HepG2 (cell line): ENCODE measurements around the gene FOXE3. TPM values are rescaled to one million over a fixed set of nuclear protein-coding genes. Genes with fewer than 3 reads are reported as not detected.
A peak's percentile ranks its signal among the peaks of the same experiment; 100 is the strongest.

ENCODE experiments used
- ATAC-seq: fragments of 200-7000 bp; cut with Tn5 transposase; 3 replicates; pipeline ENCODE4 v1.9.1; 2020; ENCODE audit warnings: mild to moderate bottlenecking, moderate library complexity
- BruUV-seq: library from RNA; stranded (reverse); fragments of 400-500 nt; replicated peaks from 2 replicates; lab custom pipeline; 2021; lab: Mats Ljungman, UMichigan
- CTCF ChIA-PET: fragments of 300-600 bp; formaldehyde crosslinking; extraction: SDS; loops from one replicate; lab custom pipeline; 2021; ENCODE audit warnings: low total read pairs, inconsistent platforms, low intra/inter-chr PET ratio; lab: Yijun Ruan, JAX
- POLR2A ChIA-PET: fragments of 350-600 bp; sonication (Branson Sonifier 250); formaldehyde crosslinking; loops from one replicate; lab custom pipeline; 2020; ENCODE audit warnings: antibody characterized with exemption, inconsistent platforms; lab: Yijun Ruan, JAX
- DNase-seq: peaks from one replicate; pipeline ENCODE4 v3.0.0-alpha.2; 2015; ENCODE audit warnings: low spot score
- FAIRE-seq: peaks from 3 replicates; lab custom pipeline; 2011; peaks lifted over from hg19 to GRCh38; lab: Jason Lieb, UNC
- H2AFZ ChIP-seq: one replicate; pipeline ENCODE4 v1.6.1; 2011; ENCODE audit warnings: low read length, inconsistent platforms
- H3K27ac ChIP-seq: fragments of 300-600 bp; 3 replicates; pipeline ENCODE4 v1.8.0; 2011; ENCODE audit warnings: mixed run types, mild to moderate bottlenecking, mixed read lengths, low read length, inconsistent platforms; ENCODE audit not compliant: insufficient read depth; ENCODE audit errors: extremely low read length
- H3K27me3 ChIP-seq, 2 experiments: fragments of 200-600 bp in 1 of 2; 2 replicates in 1 of 2; 3 replicates in 1 of 2; pipeline versions ENCODE4 v1.6.0 to v1.8.0; 2011; ENCODE audit warnings: low read length in 2 of 2, mild to moderate bottlenecking in 2 of 2, moderate library complexity in 2 of 2, inconsistent platforms in 1 of 2; ENCODE audit not compliant: insufficient read depth in 2 of 2, control insufficient read depth in 1 of 2
- H3K36me3 ChIP-seq, 2 experiments: fragments of 200-600 bp in 1 of 2; replicated peaks in 1 of 2; 2 replicates in 1 of 2; 3 replicates in 1 of 2; pipeline versions ENCODE4 v1.5.1 to v1.8.0; 2011; ENCODE audit warnings: low read length in 2 of 2, inconsistent platforms in 1 of 2; ENCODE audit not compliant: insufficient read depth in 2 of 2, control insufficient read depth in 1 of 2
- H3K4me1 ChIP-seq: 2 replicates; pipeline ENCODE4 v1.5.1; 2012; ENCODE audit warnings: low read length, inconsistent platforms; ENCODE audit not compliant: insufficient read depth
- H3K4me2 ChIP-seq: 2 replicates; pipeline ENCODE4 v1.6.0; 2011; ENCODE audit warnings: low read depth, low read length, inconsistent platforms
- H3K4me3 ChIP-seq, 3 experiments: fragments of 200-600 bp in 1 of 3; sonication (generic), shearing (Covaris generic) in 1 of 3; replicated peaks in 1 of 3; 2 replicates each; pipeline ENCODE4 v1.5.1; 2011 to 2016; ENCODE audit warnings: low read length in 3 of 3, inconsistent platforms in 2 of 3, low read depth in 2 of 3, mild to moderate bottlenecking in 2 of 3, control low read depth in 1 of 3, mixed read lengths in 1 of 3; ENCODE audit not compliant: insufficient read depth in 1 of 3
- H3K79me2 ChIP-seq: one replicate; pipeline ENCODE4 v1.6.1; 2011; ENCODE audit warnings: low read length, inconsistent platforms; ENCODE audit not compliant: insufficient read depth
- H3K9ac ChIP-seq: 2 replicates; pipeline ENCODE4 v1.6.0; 2011; ENCODE audit warnings: mild to moderate bottlenecking, low read depth, low read length, inconsistent platforms; ENCODE audit not compliant: insufficient read depth
- H3K9me3 ChIP-seq: 2 replicates; pipeline ENCODE4 v1.5.1; 2012; ENCODE audit warnings: mild to moderate bottlenecking, low read length
- H4K20me1 ChIP-seq: 2 replicates; pipeline ENCODE4 v1.6.0; 2011; ENCODE audit warnings: inconsistent platforms, mild to moderate bottlenecking, low read length, moderate library complexity; ENCODE audit not compliant: insufficient read depth
- HMG20A ChIP-seq: IDR thresholded peaks from 2 replicates; pipeline ENCODE4 v1.6.1; 2016; ENCODE audit warnings: borderline replicate concordance
- USF2 ChIP-seq, 2 experiments: sonication (generic) in 1 of 2; formaldehyde crosslinking in 1 of 2; IDR thresholded peaks; 2 replicates each; pipeline versions ENCODE4 v1.5.1 to v1.6.1; 2011 to 2020; ENCODE audit warnings: borderline replicate concordance in 1 of 2, low read depth in 1 of 2, low read length in 1 of 2, mild to moderate bottlenecking in 1 of 2, missing genetic modification reagents in 1 of 2, moderate library complexity in 1 of 2
- ZBTB10 ChIP-seq: sonication (generic); formaldehyde crosslinking; IDR thresholded peaks from 2 replicates; pipeline ENCODE4 v1.4.0; 2020; ENCODE audit warnings: missing genetic modification reagents, borderline replicate concordance
- ZNF205 ChIP-seq: IDR thresholded peaks from 2 replicates; pipeline ENCODE4 v1.6.1; 2018; ENCODE audit warnings: missing biosample characterization, missing genetic modification reagents
- ZNF331 ChIP-seq: sonication (generic); formaldehyde crosslinking; IDR thresholded peaks from 2 replicates; pipeline ENCODE4 v1.4.0; 2020; ENCODE audit warnings: missing genetic modification reagents
- ZNF510 ChIP-seq: sonication (generic); formaldehyde crosslinking; IDR thresholded peaks from 2 replicates; pipeline ENCODE4 v1.4.0; 2020; ENCODE audit warnings: low read depth, mild to moderate bottlenecking, missing genetic modification reagents
- ZNF646 ChIP-seq: sonication (generic); formaldehyde crosslinking; IDR thresholded peaks from 2 replicates; pipeline ENCODE4 v1.9.0; 2021; ENCODE audit warnings: mild to moderate bottlenecking, missing genetic modification reagents
- ZNF691 ChIP-seq: sonication (generic); formaldehyde crosslinking; IDR thresholded peaks from 2 replicates; pipeline ENCODE4 v1.4.0; 2020; ENCODE audit warnings: missing genetic modification reagents, low read depth, mild to moderate bottlenecking, borderline replicate concordance
- ZNF766 ChIP-seq: sonication (generic); formaldehyde crosslinking; IDR thresholded peaks from 2 replicates; pipeline ENCODE4 v1.5.0; 2020; ENCODE audit warnings: missing genetic modification reagents, borderline replicate concordance
- WGBS: methylation state at CpG from one replicate; pipeline ENCODE4 v1.1.6; 2017; ENCODE audit warnings: low lambda C conversion rate; 5-methylcytosine and 5-hydroxymethylcytosine counted together
- in situ Hi-C: cut with HindIII; loops from 2 replicates; pipeline ENCODE4 v1.10.0; 2017; ENCODE audit warnings: low pct_unique_long_range_greater_than_20kb; ENCODE audit not compliant: extremely low pct_ligation_motif_present
- intact Hi-C: fragments of 100-400 bp; cut with micrococcal nuclease; formaldehyde crosslinking; loops from one replicate; pipeline ENCODE4 v1.10.0; 2022; ENCODE audit not compliant: unreplicated experiment
- polyA plus RNA-seq, 8 experiments: library from polyadenylated mRNA; depleted of rRNA in 3 of 8; stranded (reverse) in 7 of 8; unstranded in 1 of 8; fragments of >200 nt; fragmentation: Illumina TruSeq in 4 of 8; extraction: Trizol in 4 of 8; gene quantifications; 2 replicates each; pipeline versions ENCODE4 v1.2.1 to v1.2.3, GENCODE V29; 2011 to 2016; ENCODE audit warnings: low read depth in 4 of 8, missing spikeins in 1 of 8, mixed read lengths in 1 of 8; ENCODE audit not compliant: insufficient read depth in 1 of 8
- total RNA-seq, 5 experiments: library from RNA; depleted of rRNA; stranded (reverse); fragments of >200 nt; fragmentation: Illumina TruSeq; extraction: Trizol; gene quantifications; 2 replicates each; pipeline ENCODE4 v1.2.3, GENCODE V29; 2016; ENCODE audit warnings: low read depth in 1 of 5

FOXE3 gene
- total and polyA plus RNA-seq, 2 of the 13 experiments (the other 11 are each of a cell fraction or from before 2014, with no cell fraction given): not detected

- TF ChIP-seq ZNF646 (CRISPR knock-in tag): no peak
Measured at GRCh38 chr1:47410068-47410455, 6.0 kb upstream of the FOXE3 start (continued).

- POLR2A ChIA-PET: no interaction called here
- TF ChIP-seq ZNF510: no peak
- TF ChIP-seq ZBTB10 (CRISPR knock-in tag): no peak
- no peak for TF ChIP-seq ZNF766
- TF ChIP-seq ZNF691 (CRISPR knock-in tag): no peak
- TF ChIP-seq USF2 (IDR thresholded peaks at IDR 0.05; ENCODE audit: low read depth, low read length): no peak
- TF ChIP-seq USF2 (CRISPR knock-in tag; IDR thresholded peaks at IDR 0.05; ENCODE audit: borderline replicate concordance): no peak
- TF ChIP-seq ZNF205 (CRISPR knock-in tag): no peak
- no peak for TF ChIP-seq HMG20A (CRISPR knock-in tag)
- no peak for TF ChIP-seq ZNF331 (CRISPR knock-in tag)
Measured at GRCh38 chr1:47411436-47411835, 4.6 kb upstream of the FOXE3 start.

More at GRCh38 chr1:47411436-47411835, 4.6 kb upstream of the FOXE3 start:
- in situ Hi-C loops (no loop called here), intact Hi-C loops (no loop called here)
- Histone ChIP-seq H3K27me3 (peaks cover 2 to 39% of the 10 kb centered on the region in 2 experiments; a peak in 4 of 5 replicates), H3K4me3 (no peak overlapping the region), H3K9ac (no peak overlapping the region), H2AFZ (no peak overlapping the region), H3K79me2 (no peaks in the 10 kb centered on the region), H3K4me1 (peaks cover 13% of the 10 kb centered on the region; the same call in 1 of the 2 replicates), H3K9me3 (no peaks in the 10 kb centered on the region), H3K4me2 (no peak overlapping the region), H3K27ac (no peak overlapping the region), H4K20me1 (no peaks in the 10 kb centered on the region), H3K36me3 (no peaks in the 10 kb centered on the region)
- CTCF ChIA-PET: no interaction called here
- ATAC-seq (peak; percentile 30), FAIRE-seq (no peak), DNase-seq (no peak)
- WGBS: 17% methylated on average over 2 of the region's 2 CpGs
- BruUV-seq: no TSS peak
